GM12891 (cell line): ENCODE measurements around the gene ZNF354C.

Experiments
- DNase-seq: peaks from one replicate; pipeline ENCODE4 v3.0.0; 2011; ENCODE audit warnings: low spot score; ENCODE audit not compliant: insufficient read length
- FAIRE-seq: peaks from 2 replicates; lab custom pipeline; 2011; peaks lifted over from hg19 to GRCh38; lab: Jason Lieb, UNC
- PAX5 ChIP-seq: IDR thresholded peaks from 2 replicates; pipeline ENCODE4 v1.6.1; 2011; ENCODE audit warnings: low read length, moderate library complexity, mild to moderate bottlenecking; ENCODE audit not compliant: insufficient read depth, severe bottlenecking
- POLR2A ChIP-seq: IDR thresholded peaks from 2 replicates; pipeline ENCODE4 v1.6.1; 2011; ENCODE audit warnings: low read depth, low read length, control low read depth
- POLR2AphosphoS5 ChIP-seq: IDR thresholded peaks from 2 replicates; pipeline ENCODE4 v1.6.1; 2011; ENCODE audit warnings: low read depth, low read length, control low read depth
- POU2F2 ChIP-seq: IDR thresholded peaks from 2 replicates; pipeline ENCODE4 v1.6.1; 2011; ENCODE audit warnings: low read depth, mild to moderate bottlenecking, control low read depth, low read length, moderate library complexity
- SPI1 ChIP-seq: IDR thresholded peaks from 2 replicates; pipeline ENCODE4 v1.6.1; 2011; ENCODE audit warnings: low read depth, low read length, control low read depth
- TAF1 ChIP-seq: IDR thresholded peaks from 2 replicates; pipeline ENCODE4 v1.6.1; 2011; ENCODE audit warnings: low read depth, low read length, control low read depth

ZNF354C gene

GRCh38 chr5:179121667-179122111 is 61.5 kb downstream of the ZNF354C start:
- DNase-seq, result no peak
- FAIRE-seq, result no peak
- TF ChIP-seq SPI1, result no peak
- TF ChIP-seq PAX5, result no peak
- no peak for TF ChIP-seq TAF1
- no peak for TF ChIP-seq POLR2AphosphoS5
- no peak for TF ChIP-seq POU2F2
- no peak for TF ChIP-seq POLR2A

GRCh38 chr5:179122411-179123108 is 62.4 kb downstream of the ZNF354C start:
- TF ChIP-seq POLR2A, result no peak
- TF ChIP-seq PAX5, result no peak
- no peak for TF ChIP-seq SPI1
- DNase-seq (no peak), FAIRE-seq (no peak)

- no peak for DNase-seq
- TF ChIP-seq PAX5, result no peak
- no peak for TF ChIP-seq POU2F2
- FAIRE-seq, result no peak
Measured at GRCh38 chr5:179123109-179123426, 62.9 kb downstream of the ZNF354C start.

DNA sequence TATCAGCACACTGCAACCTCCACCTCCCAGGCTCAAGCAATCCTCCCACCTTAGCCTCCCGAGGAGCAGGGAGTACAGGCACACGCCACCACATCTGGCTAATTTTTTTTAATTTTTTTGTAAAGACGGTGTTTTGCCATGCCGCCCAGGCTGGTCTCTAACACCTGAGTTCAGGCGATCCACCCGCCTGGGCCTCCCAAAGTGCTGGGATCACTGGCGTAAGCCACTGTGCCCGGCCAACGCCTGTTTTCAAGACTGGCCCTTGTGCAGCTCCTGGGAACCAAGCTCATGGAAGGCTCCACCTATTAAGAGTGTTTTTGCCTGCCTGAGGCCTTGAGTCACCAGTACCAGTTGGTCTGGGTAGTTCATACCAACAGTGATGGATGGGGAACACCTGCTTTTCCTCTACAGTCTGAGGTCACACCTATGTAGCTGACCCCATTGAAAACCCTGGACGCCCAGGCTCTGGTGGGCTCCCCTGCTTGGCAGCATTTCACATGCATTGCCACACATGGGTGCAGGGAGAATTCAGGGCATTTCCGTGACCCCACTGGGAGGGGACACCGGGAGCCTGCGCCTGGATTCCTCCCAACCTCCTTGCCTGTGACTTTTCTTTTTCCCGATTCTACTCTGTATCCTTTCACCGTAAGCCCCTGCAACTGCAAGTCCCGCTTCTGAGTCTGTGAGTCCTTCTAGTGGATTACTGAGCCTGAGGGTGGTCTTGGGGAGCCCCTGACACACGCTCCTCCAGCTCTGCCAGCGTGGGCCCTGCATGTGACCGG is 63.5 kb downstream of the ZNF354C start:
- DNase-seq, result no peak
- FAIRE-seq, result no peak
- TF ChIP-seq SPI1 (no peak), TAF1 (no peak), POLR2AphosphoS5 (no peak), POU2F2 (no peak), POLR2A (no peak), PAX5 (no peak)

DNA sequence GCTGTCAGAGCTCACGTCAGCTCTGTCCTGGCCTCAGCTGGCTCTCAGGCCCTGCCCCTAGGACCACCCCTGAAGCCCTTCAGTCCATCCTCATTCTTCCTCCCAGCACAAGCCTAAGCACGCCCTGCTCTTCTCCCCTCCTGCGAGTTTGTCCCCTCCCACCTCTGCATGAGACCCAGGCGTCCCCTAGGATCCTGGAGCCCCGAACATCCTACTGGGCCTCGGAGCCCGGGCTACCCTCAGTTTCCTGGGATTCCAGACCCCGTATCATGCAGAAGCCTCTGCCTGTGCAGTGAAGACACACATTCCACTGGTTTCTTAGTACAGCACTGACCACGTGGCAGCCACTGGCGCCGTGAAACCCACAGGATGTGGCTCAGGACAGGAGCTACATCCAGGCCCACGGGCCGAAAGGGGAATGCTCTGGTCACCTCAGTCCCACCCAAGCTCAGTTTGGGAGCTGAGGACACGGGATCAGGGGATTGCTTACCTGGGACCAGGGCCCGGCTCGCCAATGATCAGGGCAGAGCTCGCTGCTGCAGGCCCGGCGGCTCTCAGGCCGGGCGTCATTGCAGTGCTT is 64.2 kb downstream of the ZNF354C start:
- TF ChIP-seq POLR2A, result no peak
- TF ChIP-seq POLR2AphosphoS5, result no peak
- TF ChIP-seq POU2F2, result no peak
- DNase-seq (no peak), FAIRE-seq (no peak)

GRCh38 chr5:179124853-179125788 is 64.9 kb downstream of the ZNF354C start:
- TF ChIP-seq TAF1 (no peak), POLR2A (no peak), SPI1 (no peak), POLR2AphosphoS5 (no peak), POU2F2 (no peak), PAX5 (no peak)
- no peak for DNase-seq
- FAIRE-seq, result no peak

- TF ChIP-seq POLR2A (no peak), SPI1 (no peak), PAX5 (no peak), TAF1 (no peak), POU2F2 (no peak), POLR2AphosphoS5 (no peak)
- FAIRE-seq (no peak), DNase-seq (no peak)
Measured at GRCh38 chr5:179125789-179126505, 65.8 kb downstream of the ZNF354C start.

DNA sequence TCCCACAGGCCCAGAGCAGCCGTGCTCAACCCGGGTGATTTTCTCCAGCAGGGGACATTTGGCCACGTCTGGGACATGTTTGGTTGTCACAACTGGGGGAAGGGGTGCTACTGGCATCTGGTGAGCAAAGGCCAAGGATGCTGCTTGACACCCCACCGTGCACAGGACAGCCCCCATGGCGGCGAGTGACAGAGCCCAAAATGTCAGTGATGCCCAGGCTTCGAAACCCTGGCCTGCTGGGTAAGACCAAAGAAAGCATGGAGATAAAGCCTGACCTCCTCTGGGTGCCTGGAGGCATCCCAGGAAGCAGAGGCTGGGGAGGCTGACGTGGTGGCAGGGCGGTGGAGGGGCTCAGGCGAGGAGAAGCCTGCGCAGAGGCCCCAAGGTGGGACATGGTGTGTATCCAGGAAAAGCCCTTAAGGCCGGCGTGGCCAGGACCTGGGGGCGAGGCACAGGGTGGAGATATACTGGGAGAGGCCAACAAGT is 66.4 kb downstream of the ZNF354C start:
- TF ChIP-seq POLR2AphosphoS5, result no peak
- TF ChIP-seq TAF1, result no peak
- TF ChIP-seq PAX5, result no peak
- TF ChIP-seq POU2F2, result no peak
- TF ChIP-seq SPI1, result no peak
- no peak for TF ChIP-seq POLR2A
- no peak for DNase-seq
- FAIRE-seq, result no peak
